HepG2 (cell line): Measurements from ENCODE around the gene PIM1. TPM values are rescaled to one million over a fixed set of nuclear protein-coding genes. Genes with fewer than 3 reads are reported as not detected.

Experiments used
- ATAC-seq: fragments of 200-7000 bp; cut with Tn5 transposase; 3 replicates; pipeline ENCODE4 v1.9.1; 2020; ENCODE audit warnings: mild to moderate bottlenecking, moderate library complexity
- BruUV-seq: library from RNA; stranded (reverse); fragments of 400-500 nt; replicated peaks from 2 replicates; lab custom pipeline; 2021; lab: Mats Ljungman, UMichigan
- CTCF ChIA-PET: fragments of 300-600 bp; formaldehyde crosslinking; extraction: SDS; loops from one replicate; lab custom pipeline; 2021; ENCODE audit warnings: low total read pairs, inconsistent platforms, low intra/inter-chr PET ratio; lab: Yijun Ruan, JAX
- POLR2A ChIA-PET: fragments of 350-600 bp; sonication (Branson Sonifier 250); formaldehyde crosslinking; loops from one replicate; lab custom pipeline; 2020; ENCODE audit warnings: antibody characterized with exemption, inconsistent platforms; lab: Yijun Ruan, JAX
- DNase-seq: peaks from one replicate; pipeline ENCODE4 v3.0.0-alpha.2; 2015; ENCODE audit warnings: low spot score
- FAIRE-seq: peaks from 3 replicates; lab custom pipeline; 2011; peaks lifted over from hg19 to GRCh38; lab: Jason Lieb, UNC
- H2AFZ ChIP-seq: one replicate; pipeline ENCODE4 v1.6.1; 2011; ENCODE audit warnings: low read length, inconsistent platforms
- H3K27ac ChIP-seq: fragments of 300-600 bp; 3 replicates; pipeline ENCODE4 v1.8.0; 2011; ENCODE audit warnings: mixed run types, mild to moderate bottlenecking, mixed read lengths, low read length, inconsistent platforms; ENCODE audit not compliant: insufficient read depth; ENCODE audit errors: extremely low read length
- H3K27me3 ChIP-seq, 2 experiments: fragments of 200-600 bp in 1 of 2; 2 replicates in 1 of 2; 3 replicates in 1 of 2; pipeline versions ENCODE4 v1.6.0 to v1.8.0; 2011; ENCODE audit warnings: low read length in 2 of 2, mild to moderate bottlenecking in 2 of 2, moderate library complexity in 2 of 2, inconsistent platforms in 1 of 2; ENCODE audit not compliant: insufficient read depth in 2 of 2, control insufficient read depth in 1 of 2
- H3K36me3 ChIP-seq, 2 experiments: fragments of 200-600 bp in 1 of 2; replicated peaks in 1 of 2; 2 replicates in 1 of 2; 3 replicates in 1 of 2; pipeline versions ENCODE4 v1.5.1 to v1.8.0; 2011; ENCODE audit warnings: low read length in 2 of 2, inconsistent platforms in 1 of 2; ENCODE audit not compliant: insufficient read depth in 2 of 2, control insufficient read depth in 1 of 2
- H3K4me1 ChIP-seq: 2 replicates; pipeline ENCODE4 v1.5.1; 2012; ENCODE audit warnings: low read length, inconsistent platforms; ENCODE audit not compliant: insufficient read depth
- H3K4me2 ChIP-seq: 2 replicates; pipeline ENCODE4 v1.6.0; 2011; ENCODE audit warnings: low read depth, low read length, inconsistent platforms
- H3K4me3 ChIP-seq, 3 experiments: fragments of 200-600 bp in 1 of 3; sonication (generic), shearing (Covaris generic) in 1 of 3; replicated peaks in 1 of 3; 2 replicates each; pipeline ENCODE4 v1.5.1; 2011 to 2016; ENCODE audit warnings: low read length in 3 of 3, inconsistent platforms in 2 of 3, low read depth in 2 of 3, mild to moderate bottlenecking in 2 of 3, control low read depth in 1 of 3, mixed read lengths in 1 of 3; ENCODE audit not compliant: insufficient read depth in 1 of 3
- H3K79me2 ChIP-seq: one replicate; pipeline ENCODE4 v1.6.1; 2011; ENCODE audit warnings: low read length, inconsistent platforms; ENCODE audit not compliant: insufficient read depth
- H3K9ac ChIP-seq: 2 replicates; pipeline ENCODE4 v1.6.0; 2011; ENCODE audit warnings: mild to moderate bottlenecking, low read depth, low read length, inconsistent platforms; ENCODE audit not compliant: insufficient read depth
- H3K9me3 ChIP-seq: 2 replicates; pipeline ENCODE4 v1.5.1; 2012; ENCODE audit warnings: mild to moderate bottlenecking, low read length
- H4K20me1 ChIP-seq: 2 replicates; pipeline ENCODE4 v1.6.0; 2011; ENCODE audit warnings: inconsistent platforms, mild to moderate bottlenecking, low read length, moderate library complexity; ENCODE audit not compliant: insufficient read depth
- CEBPB ChIP-seq: IDR thresholded peaks from 2 replicates; pipeline ENCODE4 v1.6.1; 2011; ENCODE audit warnings: low read depth, low read length, improper control_type of control experiment, borderline replicate concordance
- ELF3 ChIP-seq: IDR thresholded peaks from 2 replicates; pipeline ENCODE4 v1.6.1; 2016; ENCODE audit warnings: missing genetic modification reagents, missing compliant biosample characterization
- ETV5 ChIP-seq: IDR thresholded peaks from 2 replicates; pipeline ENCODE4 v1.6.1; 2018; ENCODE audit warnings: missing biosample characterization, missing genetic modification reagents, inconsistent platforms, borderline replicate concordance
- FIP1L1 ChIP-seq: fragments of 200-400 bp; formaldehyde crosslinking; IDR thresholded peaks from 2 replicates; pipeline ENCODE4 v1.6.1; 2018; ENCODE audit warnings: low read depth, mild to moderate bottlenecking, low read length, moderate library complexity, borderline replicate concordance; ENCODE audit not compliant: insufficient read depth
- JUN ChIP-seq: sonication (generic); formaldehyde crosslinking; IDR thresholded peaks from 2 replicates; pipeline ENCODE4 v1.4.0; 2020; ENCODE audit warnings: mild to moderate bottlenecking, missing genetic modification reagents
- MAFF ChIP-seq: IDR thresholded peaks from 2 replicates; pipeline ENCODE4 v1.6.1; 2011; ENCODE audit warnings: low read depth, low read length, improper control_type of control experiment
- MAFK ChIP-seq, 2 experiments: IDR thresholded peaks in 1 of 2; conservative IDR thresholded peaks in 1 of 2; 2 replicates each; pipeline ENCODE4 v1.6.1; 2011; ENCODE audit warnings: improper control_type of control experiment in 2 of 2, low read length in 2 of 2
- SALL1 ChIP-seq: sonication (generic); formaldehyde crosslinking; IDR thresholded peaks from 2 replicates; pipeline ENCODE4 v1.8.0; 2022; ENCODE audit warnings: mild to moderate bottlenecking, missing genetic modification reagents
- SKI ChIP-seq: fragments of 450-650 bp; IDR thresholded peaks from one replicate; pipeline ENCODE4 v1.6.1; 2018; ENCODE audit warnings: mild to moderate bottlenecking; ENCODE audit not compliant: partially characterized antibody
- TEAD3 ChIP-seq: optimal IDR thresholded peaks from 2 replicates; pipeline ENCODE3; 2016; ENCODE audit warnings: borderline replicate concordance
- XBP1 ChIP-seq: sonication (generic); formaldehyde crosslinking; IDR thresholded peaks from 2 replicates; pipeline ENCODE4 v1.5.0; 2020; ENCODE audit warnings: missing genetic modification reagents
- ZNF563 ChIP-seq: sonication (generic); formaldehyde crosslinking; IDR thresholded peaks from 2 replicates; pipeline ENCODE4 v1.8.0; 2022; ENCODE audit warnings: mild to moderate bottlenecking, moderate library complexity, missing genetic modification reagents
- ZNF572 ChIP-seq: sonication (generic); formaldehyde crosslinking; IDR thresholded peaks from 2 replicates; pipeline ENCODE4 v1.5.1; 2020; ENCODE audit warnings: mild to moderate bottlenecking, missing genetic modification reagents
- ZSCAN12 ChIP-seq: sonication (generic); formaldehyde crosslinking; IDR thresholded peaks from 2 replicates; pipeline ENCODE4 v1.9.0; 2021; ENCODE audit warnings: mild to moderate bottlenecking, missing genetic modification reagents
- WGBS: methylation state at CpG from one replicate; pipeline ENCODE4 v1.1.6; 2017; ENCODE audit warnings: low lambda C conversion rate; 5-methylcytosine and 5-hydroxymethylcytosine counted together
- in situ Hi-C: cut with HindIII; loops from 2 replicates; pipeline ENCODE4 v1.10.0; 2017; ENCODE audit warnings: low pct_unique_long_range_greater_than_20kb; ENCODE audit not compliant: extremely low pct_ligation_motif_present
- intact Hi-C: fragments of 100-400 bp; cut with micrococcal nuclease; formaldehyde crosslinking; loops from one replicate; pipeline ENCODE4 v1.10.0; 2022; ENCODE audit not compliant: unreplicated experiment
- polyA plus RNA-seq, 8 experiments: library from polyadenylated mRNA; depleted of rRNA in 3 of 8; stranded (reverse) in 7 of 8; unstranded in 1 of 8; fragments of >200 nt; fragmentation: Illumina TruSeq in 4 of 8; extraction: Trizol in 4 of 8; gene quantifications; 2 replicates each; pipeline versions ENCODE4 v1.2.1 to v1.2.3, GENCODE V29; 2011 to 2016; ENCODE audit warnings: low read depth in 4 of 8, missing spikeins in 1 of 8, mixed read lengths in 1 of 8; ENCODE audit not compliant: insufficient read depth in 1 of 8
- total RNA-seq, 5 experiments: library from RNA; depleted of rRNA; stranded (reverse); fragments of >200 nt; fragmentation: Illumina TruSeq; extraction: Trizol; gene quantifications; 2 replicates each; pipeline ENCODE4 v1.2.3, GENCODE V29; 2016; ENCODE audit warnings: low read depth in 1 of 5
- TF ChIP-seq, protein P1 (sequence below): sonication (generic); formaldehyde crosslinking; IDR thresholded peaks from 2 replicates; pipeline ENCODE4 v1.5.0; 2020; ENCODE audit warnings: mild to moderate bottlenecking, missing genetic modification reagents
- TF ChIP-seq, protein P2 (sequence below): sonication (generic); formaldehyde crosslinking; IDR thresholded peaks from 2 replicates; pipeline ENCODE4 v1.5.0; 2020; ENCODE audit warnings: missing genetic modification reagents

PIM1 gene
- total and polyA plus RNA-seq, 2 of the 13 experiments (the other 11 are each of a cell fraction or from before 2014, with no cell fraction given), result 29.4 to 117 TPM

DNA sequence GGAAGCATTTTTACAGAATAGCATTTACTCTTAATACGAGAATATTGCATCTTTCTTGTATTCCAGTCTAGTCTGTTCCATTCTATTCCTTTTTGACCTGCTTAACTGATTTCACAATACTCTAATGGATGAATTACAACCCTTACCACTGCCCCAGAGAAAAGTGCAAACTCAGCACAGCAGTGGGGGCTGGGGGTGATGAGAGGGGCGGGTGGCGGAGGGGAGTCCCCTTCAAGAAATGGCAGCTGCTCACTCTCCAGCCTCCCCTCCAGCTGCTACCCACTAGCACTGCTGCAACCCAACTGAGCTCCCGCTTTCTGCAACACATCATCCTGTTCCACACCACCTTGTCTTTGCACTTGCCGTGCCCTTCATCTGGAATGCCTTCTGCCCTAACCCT lies 30.1 kb downstream of the PIM1 start:
- no peak overlapping the region for H3K4me2 ChIP-seq
- no peak overlapping the region for H2AFZ ChIP-seq
- TF ChIP-seq MAFF, result 0 out of 2 replicates have a peak, but pooled peaks have one; percentile 36
- TF ChIP-seq JUN (CRISPR knock-in tag), result no peak
- TF ChIP-seq, protein P1, sequence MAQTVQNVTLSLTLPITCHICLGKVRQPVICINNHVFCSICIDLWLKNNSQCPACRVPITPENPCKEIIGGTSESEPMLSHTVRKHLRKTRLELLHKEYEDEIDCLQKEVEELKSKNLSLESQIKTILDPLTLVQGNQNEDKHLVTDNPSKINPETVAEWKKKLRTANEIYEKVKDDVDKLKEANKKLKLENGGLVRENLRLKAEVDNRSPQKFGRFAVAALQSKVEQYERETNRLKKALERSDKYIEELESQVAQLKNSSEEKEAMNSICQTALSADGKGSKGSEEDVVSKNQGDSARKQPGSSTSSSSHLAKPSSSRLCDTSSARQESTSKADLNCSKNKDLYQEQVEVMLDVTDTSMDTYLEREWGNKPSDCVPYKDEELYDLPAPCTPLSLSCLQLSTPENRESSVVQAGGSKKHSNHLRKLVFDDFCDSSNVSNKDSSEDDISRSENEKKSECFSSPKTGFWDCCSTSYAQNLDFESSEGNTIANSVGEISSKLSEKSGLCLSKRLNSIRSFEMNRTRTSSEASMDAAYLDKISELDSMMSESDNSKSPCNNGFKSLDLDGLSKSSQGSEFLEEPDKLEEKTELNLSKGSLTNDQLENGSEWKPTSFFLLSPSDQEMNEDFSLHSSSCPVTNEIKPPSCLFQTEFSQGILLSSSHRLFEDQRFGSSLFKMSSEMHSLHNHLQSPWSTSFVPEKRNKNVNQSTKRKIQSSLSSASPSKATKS (CRISPR knock-in tag), result no peak
- TF ChIP-seq CEBPB, result peak; percentile 64; the same call in 1 of the 2 replicates
- TF ChIP-seq MAFK (conservative IDR thresholded peaks at IDR 0.05 in 1 of 2, IDR thresholded peaks at IDR 0.05 in 1 of 2; ENCODE audit: low read length in 2 of 2), result peak; percentile 61 to 69
- TF ChIP-seq, all 625 proteins: peak for 3
- Histone ChIP-seq H3K79me2 (no peaks in the 10 kb centered on the region), H4K20me1 (no peaks in the 10 kb centered on the region), H3K27ac (no peak overlapping the region), H3K27me3 (no peaks in the 10 kb centered on the region; a peak in 1 of 5 replicates), H3K9ac (no peak overlapping the region), H3K9me3 (no peaks in the 10 kb centered on the region), H3K4me1 (peaks cover 38% of the 10 kb centered on the region), H3K36me3 (no peaks in the 10 kb centered on the region), H3K4me3 (no peak overlapping the region)
- in situ Hi-C loops, result no loop called here
- CTCF ChIA-PET, result no interaction called here
- WGBS, result 33% methylated on average over 5 of the region's 5 CpGs
- no peak for ATAC-seq
- POLR2A ChIA-PET, result no interaction called here
- intact Hi-C loops, result no loop called here
- BruUV-seq, result no TSS peak
- no peak for FAIRE-seq
- DNase-seq, result no peak

DNA sequence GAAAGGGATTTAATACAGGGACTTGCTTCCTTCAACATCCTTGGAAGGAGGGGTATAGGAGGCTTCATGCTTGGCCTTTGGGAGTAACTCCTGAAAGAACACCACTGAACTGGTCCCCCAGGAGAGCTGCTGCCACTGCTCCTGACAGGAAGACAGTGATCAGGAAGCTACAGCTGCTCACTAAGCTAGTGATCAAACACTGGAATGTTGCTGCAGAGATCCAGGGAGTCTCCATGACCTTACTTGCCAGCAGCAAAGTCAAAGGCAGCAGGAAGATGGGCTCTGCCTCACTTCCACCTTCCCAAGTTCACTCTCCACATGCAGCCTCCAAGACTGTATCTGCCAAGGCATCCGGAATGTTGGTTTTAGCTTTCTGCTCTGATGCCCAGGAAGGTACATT lies 31.8 kb downstream of the PIM1 start:
- no peaks in the 10 kb centered on the region for H3K36me3 ChIP-seq
- H3K79me2 ChIP-seq, result no peaks in the 10 kb centered on the region
- H3K9me3 ChIP-seq, result no peaks in the 10 kb centered on the region
- H3K9ac ChIP-seq, result no peak overlapping the region
- peaks cover 47% of the 10 kb centered on the region for H3K4me1 ChIP-seq
- no peak overlapping the region for H3K4me2 ChIP-seq
- ChIA-PET POLR2A (interaction anchor here (1.3 to 1.6 kb wide), 2 partner anchors 8 to 26 kb away, joined by 3 to 4 read pairs; no protein-coding TSS in a partner anchor), CTCF (no interaction called here)
- no peak overlapping the region for H3K4me3 ChIP-seq
- no peak for FAIRE-seq
- no peak overlapping the region for H2AFZ ChIP-seq
- no peak overlapping the region for H3K27ac ChIP-seq
- whole genome bisulfite sequencing, result 85% methylated on average over 1 of the region's 1 CpG
- no peaks in the 10 kb centered on the region; a peak in 1 of 5 replicates for H3K27me3 ChIP-seq
- BruUV-seq, result no TSS peak
- intact Hi-C loops (no loop called here), in situ Hi-C loops (no loop called here)
- DNase-seq, result no peak
- TF ChIP-seq ZSCAN12 (CRISPR knock-in tag) (no peak), SKI (no peak), ZNF572 (0 out of 2 replicates have a peak, but pooled peaks have one; percentile 33), ELF3 (CRISPR knock-in tag) (0 out of 2 replicates have a peak, but pooled peaks have one; percentile 40), ETV5 (CRISPR knock-in tag) (peak; percentile 21; the same call in 1 of the 2 replicates), ZNF563 (CRISPR knock-in tag) (peak; percentile 69; the same call in 1 of the 2 replicates), FIP1L1 (no peak), SALL1 (CRISPR knock-in tag) (peak; percentile 10; the same call in 1 of the 2 replicates), XBP1 (CRISPR knock-in tag) (no peak), TEAD3 (CRISPR knock-in tag) (peak; percentile 68)
- TF ChIP-seq, protein P2, sequence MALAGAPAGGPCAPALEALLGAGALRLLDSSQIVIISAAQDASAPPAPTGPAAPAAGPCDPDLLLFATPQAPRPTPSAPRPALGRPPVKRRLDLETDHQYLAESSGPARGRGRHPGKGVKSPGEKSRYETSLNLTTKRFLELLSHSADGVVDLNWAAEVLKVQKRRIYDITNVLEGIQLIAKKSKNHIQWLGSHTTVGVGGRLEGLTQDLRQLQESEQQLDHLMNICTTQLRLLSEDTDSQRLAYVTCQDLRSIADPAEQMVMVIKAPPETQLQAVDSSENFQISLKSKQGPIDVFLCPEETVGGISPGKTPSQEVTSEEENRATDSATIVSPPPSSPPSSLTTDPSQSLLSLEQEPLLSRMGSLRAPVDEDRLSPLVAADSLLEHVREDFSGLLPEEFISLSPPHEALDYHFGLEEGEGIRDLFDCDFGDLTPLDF, result no peak
- H4K20me1 ChIP-seq, result no peaks in the 10 kb centered on the region
- peak; percentile 49 for ATAC-seq
